Measurements from ENCODE around the gene WHRN. TPM values are rescaled to one million over a fixed set of nuclear protein-coding genes. Genes with fewer than 3 reads are reported as not detected.
A peak's percentile ranks its signal among the peaks of the same experiment; 100 is the strongest.

Gene WHRN
- total and polyA plus RNA-seq, 5 experiments from 2014 or later: 0.17 to 4.2 (median 0.56) TPM

DNA sequence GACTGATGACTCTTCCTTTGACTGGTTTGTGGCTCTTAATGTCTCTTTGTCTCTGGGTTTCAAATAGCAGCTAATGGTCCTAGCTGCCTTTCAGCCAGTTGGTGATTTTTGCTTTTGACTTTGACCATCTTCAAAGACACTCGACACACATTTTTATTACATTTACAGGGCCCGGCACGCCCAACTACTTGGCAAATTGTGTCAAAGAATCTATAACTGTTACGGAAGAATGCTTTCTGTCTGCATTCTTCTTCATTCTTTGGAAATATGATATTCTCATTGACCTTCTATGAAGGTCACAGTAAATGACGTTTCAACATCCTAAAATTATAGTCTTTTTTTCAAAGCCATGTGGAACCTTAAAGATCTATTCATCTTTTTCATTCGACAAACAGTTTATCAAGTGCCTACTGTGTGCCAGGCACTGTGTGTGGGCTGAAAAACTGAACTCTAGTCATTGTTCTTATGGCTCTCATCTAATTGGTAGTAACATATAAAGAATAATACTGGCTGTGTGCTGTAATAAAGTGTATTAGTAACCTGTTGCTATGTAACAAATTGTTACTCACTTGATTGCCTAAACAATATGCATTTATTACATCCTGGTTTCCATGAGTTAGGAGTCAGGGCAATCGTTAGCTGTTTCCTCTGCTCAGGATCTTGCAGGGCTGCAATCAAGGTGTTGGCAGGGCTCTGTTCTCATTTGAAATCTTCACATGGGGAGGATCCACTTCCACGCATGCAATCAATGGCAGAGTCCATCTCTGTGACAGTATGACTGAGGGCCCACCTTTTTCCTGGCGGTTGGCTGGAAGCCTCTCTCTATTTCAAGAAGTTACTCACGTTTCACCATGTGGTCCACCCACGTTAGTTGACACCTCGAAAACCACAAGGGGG is 7.0 kb upstream of the WHRN start:
- H3K9me3 Mint-ChIP-seq: no peaks in the 10 kb centered on the region
- peaks cover 12 to 54% (median 31%) of the 10 kb centered on the region in 5 donors for H3K27me3 Mint-ChIP-seq
- no peaks in the 10 kb centered on the region for H3K36me3 Mint-ChIP-seq
- no peak overlapping the region for H3K4me3 Mint-ChIP-seq
- POLR2A ChIA-PET: interaction anchor here (0.7 kb wide), 1 partner anchor 122 kb away, joined by 3 read pairs; no protein-coding TSS in a partner anchor
- H3K27ac Mint-ChIP-seq: peak overlapping the region in 1 of 10 donors; percentile 40
- DNase-seq (no peak), ATAC-seq (no peak)
- peaks cover 8 to 22% (median 19%) of the 10 kb centered on the region in 4 donors for H3K4me1 Mint-ChIP-seq

GRCh38 chr9:114507726-114508125 is 2.5 kb upstream of the WHRN start:
- H3K27me3 Mint-ChIP-seq: peaks cover 12 to 50% (median 36%) of the 10 kb centered on the region in 5 donors
- H3K27ac Mint-ChIP-seq: peak overlapping the region in 2 of 10 donors; percentile 47 to 51
- H3K4me3 Mint-ChIP-seq: peak overlapping the region in 1 of 10 donors; percentile 7

GRCh38 chr9:114506082-114506390 is 763 bp upstream of the WHRN start:
- H3K27me3 Mint-ChIP-seq: peaks cover 8 to 36% (median 27%) of the 10 kb centered on the region in 5 donors
- H3K27ac Mint-ChIP-seq: peak overlapping the region; percentile 37 to 96 (median 90)
- H3K36me3 Mint-ChIP-seq: no peaks in the 10 kb centered on the region
- peak overlapping the region; percentile 79 to 91 (median 86) for H3K4me3 Mint-ChIP-seq
- peaks cover 2 to 26% (median 17%) of the 10 kb centered on the region in 4 donors for H3K4me1 Mint-ChIP-seq
- ATAC-seq: no peak
- no peaks in the 10 kb centered on the region for H3K9me3 Mint-ChIP-seq
- POLR2A ChIA-PET: interaction anchor here (1.1 to 2.1 kb wide), 2 partner anchors 80 to 139 kb away, joined by 3 to 10 read pairs; no protein-coding TSS in a partner anchor
- DNase-seq: no peak

More at GRCh38 chr9:114507726-114508125, 2.5 kb upstream of the WHRN start:
- peaks cover 2 to 25% (median 17%) of the 10 kb centered on the region in 4 donors for H3K4me1 Mint-ChIP-seq
- peak in 2 of 10 donors; percentile 41 to 51 for DNase-seq
- H3K36me3 Mint-ChIP-seq: no peaks in the 10 kb centered on the region
- POLR2A ChIA-PET: no interaction called here
- no peaks in the 10 kb centered on the region for H3K9me3 Mint-ChIP-seq
- ATAC-seq: no peak

DNA sequence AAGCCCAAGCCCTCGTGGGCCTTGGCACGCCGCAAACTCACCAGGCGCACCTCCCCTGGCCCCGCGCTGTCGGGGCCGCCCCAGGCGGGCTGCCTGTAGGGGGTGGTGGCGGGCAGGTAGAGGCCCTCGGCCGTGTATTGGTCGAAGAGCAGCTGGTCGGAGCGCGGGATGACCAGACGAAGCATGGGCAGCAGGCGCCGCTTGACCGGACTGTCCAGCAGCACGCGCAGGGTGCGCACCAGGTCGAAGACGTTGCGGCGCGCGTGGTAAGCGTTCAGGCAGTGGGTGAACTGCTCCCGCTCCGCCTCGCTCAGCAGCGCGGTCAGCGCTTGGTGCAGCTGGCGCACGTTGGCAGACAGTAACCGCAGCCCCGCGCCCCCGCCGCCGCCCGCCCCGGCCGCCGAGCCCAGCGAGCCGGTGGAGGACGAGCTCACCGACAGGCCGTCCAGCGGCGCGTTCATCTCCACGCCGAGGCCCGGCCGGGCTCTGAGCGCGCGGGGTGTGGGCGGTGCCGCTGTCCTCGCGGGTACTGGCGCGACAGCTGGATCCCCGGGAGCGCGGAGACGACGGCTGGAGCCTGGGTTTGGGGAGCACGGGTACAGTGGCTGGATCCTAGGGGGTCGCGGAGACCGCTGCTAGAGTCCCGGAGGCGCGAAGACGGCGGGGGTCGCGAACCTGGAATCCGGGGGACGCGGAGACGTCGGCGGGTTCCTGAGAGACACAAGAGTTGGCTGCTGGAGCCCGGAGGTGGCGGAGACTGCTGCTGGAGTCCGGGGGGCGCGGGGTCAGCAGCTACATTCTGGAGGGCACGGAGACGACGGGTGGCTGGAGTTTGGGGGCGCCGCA is 709 bp downstream of the WHRN start:
- Mint-ChIP-seq H3K4me3 (peak overlapping the region; percentile 70 to 90 (median 84)), H3K36me3 (no peaks in the 10 kb centered on the region), H3K27ac (peak overlapping the region in 8 of 10 donors; percentile 58 to 95 (median 89)), H3K4me1 (peaks cover 2 to 26% (median 17%) of the 10 kb centered on the region in 4 donors), H3K9me3 (no peaks in the 10 kb centered on the region), H3K27me3 (peaks cover 7 to 25% (median 12%) of the 10 kb centered on the region in 5 donors)
- peak; percentile 21 to 37 for ATAC-seq
- POLR2A ChIA-PET: interaction anchor here (0.6 to 2.1 kb wide), 9 partner anchors 11 to 142 kb away, joined by 3 to 10 read pairs (median 3); partner anchors contain the start of gene ATP6V1G1
- DNase-seq: peak; percentile 5 to 70 (median 36)

GRCh38 chr9:114503522-114504340 is 1.5 kb downstream of the WHRN start:
- Mint-ChIP-seq H3K27ac (peak overlapping the region in 9 of 10 donors; percentile 31 to 89 (median 72)), H3K36me3 (no peaks in the 10 kb centered on the region), H3K4me3 (peak overlapping the region; percentile 57 to 86 (median 74)), H3K9me3 (no peaks in the 10 kb centered on the region), H3K27me3 (peaks cover 0 to 18% (median 4%) of the 10 kb centered on the region in 5 donors), H3K4me1 (peaks cover 2 to 26% (median 17%) of the 10 kb centered on the region in 4 donors)
- ATAC-seq (no peak), DNase-seq (no peak)
- POLR2A ChIA-PET: interaction anchor here (0.6 to 2.1 kb wide), 12 partner anchors 10 to 426 kb away, joined by 3 to 10 read pairs (median 4); partner anchors contain the start of gene ATP6V1G1

DNA sequence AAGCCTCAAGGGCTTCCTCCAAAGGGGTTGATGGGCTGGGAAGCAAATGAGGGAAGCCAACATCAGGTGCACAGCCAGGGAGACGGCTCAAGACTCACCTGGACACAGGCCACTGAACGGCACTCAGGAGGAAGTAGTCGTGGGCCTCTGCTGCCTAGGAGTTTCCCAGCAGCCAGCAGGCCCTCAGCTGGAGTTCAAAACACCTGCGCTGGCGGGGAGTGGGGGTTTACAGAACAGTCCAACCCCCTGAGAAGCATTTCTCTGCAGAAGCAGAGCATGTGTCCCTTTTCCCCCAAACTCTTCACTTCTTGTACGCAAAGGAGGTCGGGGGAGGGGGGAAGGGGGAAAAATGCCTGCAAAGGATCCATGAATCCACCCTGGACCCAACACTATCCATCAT is 2.3 kb downstream of the WHRN start:
- ATAC-seq (no peak), DNase-seq (no peak)
- Mint-ChIP-seq H3K4me1 (peaks cover 2 to 29% (median 18%) of the 10 kb centered on the region in 4 donors), H3K9me3 (no peaks in the 10 kb centered on the region), H3K27me3 (peaks cover 0 to 13% (median 4%) of the 10 kb centered on the region in 5 donors), H3K27ac (peak overlapping the region in 7 of 10 donors; percentile 3 to 77 (median 51)), H3K4me3 (peak overlapping the region in 7 of 10 donors; percentile 13 to 86 (median 72)), H3K36me3 (no peaks in the 10 kb centered on the region)
- POLR2A ChIA-PET: interaction anchor here (2.0 kb wide), 1 partner anchor 89 kb away, joined by 10 read pairs; no protein-coding TSS in a partner anchor

DNA sequence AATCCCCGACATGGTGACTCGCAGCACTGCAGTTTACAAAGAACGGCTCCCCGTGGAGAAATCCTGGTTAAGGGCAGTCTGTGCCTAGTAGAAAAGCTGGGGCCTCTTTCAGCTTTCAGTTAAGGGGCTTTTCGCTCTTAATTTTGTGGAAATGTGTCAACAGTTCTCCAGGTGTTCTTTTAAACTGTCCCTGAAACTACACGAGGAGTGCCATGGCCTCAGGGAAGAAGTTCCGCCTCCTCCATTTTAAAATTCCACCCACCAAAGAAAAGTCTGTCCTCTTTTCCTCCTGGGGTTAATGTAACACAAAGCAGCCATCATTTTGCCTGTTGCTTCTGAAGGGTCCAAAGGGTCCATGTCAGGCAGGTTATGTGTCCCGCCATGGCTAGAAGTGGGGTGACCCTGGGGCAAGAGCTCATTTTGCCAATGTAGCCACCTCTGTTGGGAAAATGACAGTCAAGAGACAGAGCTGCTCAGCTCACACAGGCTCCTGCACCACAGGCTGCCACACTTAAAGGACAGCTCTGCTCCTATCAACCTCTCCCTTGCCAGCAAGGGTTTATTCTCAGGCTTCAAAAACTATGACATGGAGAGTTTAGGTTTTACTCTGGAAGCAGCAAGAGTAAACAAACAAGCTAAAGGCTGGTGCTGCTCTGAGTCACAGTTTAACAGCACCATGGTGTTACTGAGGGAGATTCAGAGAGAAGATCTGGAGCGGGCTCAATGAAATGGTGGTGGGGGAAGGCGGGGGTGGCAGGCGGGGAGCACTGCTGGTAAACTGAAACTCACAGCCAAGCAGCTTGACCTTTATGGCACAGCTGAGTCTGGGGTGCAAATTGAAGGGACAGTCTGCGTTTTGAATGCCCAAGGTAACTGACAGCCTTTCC is 3.2 kb downstream of the WHRN start:
- DNase-seq (no peak), ATAC-seq (no peak)
- POLR2A ChIA-PET: no interaction called here
- peak overlapping the region in 7 of 10 donors; percentile 9 to 88 (median 35) for H3K27ac Mint-ChIP-seq
- H3K4me1 Mint-ChIP-seq: peaks cover 7 to 35% (median 20%) of the 10 kb centered on the region in 4 donors
- H3K9me3 Mint-ChIP-seq: no peaks in the 10 kb centered on the region
- H3K4me3 Mint-ChIP-seq: peak overlapping the region in 4 of 10 donors; percentile 13 to 86 (median 64)
- H3K36me3 Mint-ChIP-seq: no peaks in the 10 kb centered on the region
- H3K27me3 Mint-ChIP-seq: peaks cover 0 to 4% (median 0%) of the 10 kb centered on the region in 5 donors

DNA sequence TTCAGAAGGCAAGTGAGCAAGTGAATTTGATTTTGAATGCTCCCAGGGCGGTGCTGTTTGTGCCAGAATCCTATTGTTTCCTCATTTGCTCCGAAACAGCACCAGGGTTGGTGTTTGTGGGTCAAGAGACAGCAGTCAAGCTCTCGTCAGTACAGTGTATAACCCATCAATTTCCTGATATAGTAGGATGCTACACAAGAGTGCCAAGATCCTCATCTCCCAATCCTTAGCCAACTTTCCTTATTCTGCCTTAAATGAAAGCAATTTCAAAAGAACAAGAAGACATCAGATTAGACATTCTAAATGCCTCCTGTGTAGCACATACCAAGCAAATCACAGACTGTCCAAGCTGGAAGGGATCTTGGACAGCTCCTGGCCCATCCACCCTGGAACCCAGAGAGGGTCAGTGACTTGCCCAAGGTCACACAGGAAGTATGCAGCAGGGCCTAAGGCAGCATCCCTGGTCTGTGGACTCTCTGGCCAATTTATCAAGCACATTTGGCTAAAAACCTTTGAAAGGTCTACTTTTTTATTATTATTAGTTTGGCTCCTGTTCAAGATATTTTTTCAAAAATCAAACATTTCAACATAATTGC is 4.5 kb downstream of the WHRN start:
- ATAC-seq: no peak
- POLR2A ChIA-PET: no interaction called here
- Mint-ChIP-seq H3K36me3 (no peaks in the 10 kb centered on the region), H3K27me3 (no peaks in the 10 kb centered on the region), H3K4me1 (peaks cover 12 to 26% (median 21%) of the 10 kb centered on the region in 4 donors), H3K9me3 (no peaks in the 10 kb centered on the region), H3K27ac (peak overlapping the region in 2 of 10 donors; percentile 29 to 35), H3K4me3 (no peak overlapping the region)
- no peak for DNase-seq

GRCh38 chr9:114499941-114500696 is 5.2 kb downstream of the WHRN start:
- Mint-ChIP-seq H3K27ac (peak overlapping the region in 3 of 10 donors; percentile 1 to 64 (median 2)), H3K27me3 (peaks cover 0 to 5% (median 0%) of the 10 kb centered on the region in 5 donors)
- POLR2A ChIA-PET: no interaction called here

DNA sequence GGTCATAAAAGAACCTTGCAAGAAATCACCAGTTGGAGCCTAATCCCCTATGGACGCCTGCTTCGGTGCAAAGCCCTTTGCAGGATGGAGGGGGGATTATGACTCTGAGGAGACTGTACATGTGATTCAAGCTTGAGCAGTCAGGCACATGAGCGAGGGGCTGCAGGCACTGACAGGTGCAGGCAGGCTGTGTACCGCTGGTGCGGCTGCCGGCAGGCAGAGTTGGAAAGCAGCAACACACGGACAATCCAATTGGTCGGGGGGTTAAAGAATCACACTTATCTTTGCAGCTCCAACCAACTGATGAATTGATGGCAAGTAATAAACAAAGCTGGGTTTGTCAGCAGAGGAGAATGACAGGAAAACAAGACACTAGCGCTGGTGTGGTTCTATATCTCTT is 5.7 kb downstream of the WHRN start:
- ATAC-seq (no peak), DNase-seq (no peak)
- no peaks in the 10 kb centered on the region for H3K9me3 Mint-ChIP-seq
- peak overlapping the region in 2 of 10 donors; percentile 1 to 64 for H3K27ac Mint-ChIP-seq
- H3K4me3 Mint-ChIP-seq: no peak overlapping the region
- H3K4me1 Mint-ChIP-seq: peaks cover 14 to 23% (median 19%) of the 10 kb centered on the region in 4 donors
- POLR2A ChIA-PET: no interaction called here
- peaks cover 0 to 5% (median 0%) of the 10 kb centered on the region in 5 donors for H3K27me3 Mint-ChIP-seq
- H3K36me3 Mint-ChIP-seq: no peaks in the 10 kb centered on the region

More at GRCh38 chr9:114499941-114500696, 5.2 kb downstream of the WHRN start:
- Mint-ChIP-seq H3K4me3 (no peak overlapping the region), H3K36me3 (no peaks in the 10 kb centered on the region), H3K4me1 (peaks cover 14 to 23% (median 19%) of the 10 kb centered on the region in 4 donors), H3K9me3 (no peaks in the 10 kb centered on the region)
- ATAC-seq: no peak
- no peak for DNase-seq
